Dedifferentiated amniotic fluid mesenchymal stem cell (primary cell): ENCODE results near the gene UBE2G2.

Experiments
- DNase-seq: peaks from one replicate; pipeline ENCODE4 v3.0.0-alpha.2; 2016; ENCODE audit errors: extremely low spot score

Gene UBE2G2

GRCh38 chr21:44815852-44816628 lies 14.4 kb upstream of the UBE2G2 start:
- DNase-seq, result no peak

GRCh38 chr21:44815225-44815624 lies 13.6 kb upstream of the UBE2G2 start:
- no peak for DNase-seq

- no peak for DNase-seq
Observed at GRCh38 chr21:44814498-44815023, 12.9 kb upstream of the UBE2G2 start.

GRCh38 chr21:44813727-44814126 lies 12.1 kb upstream of the UBE2G2 start:
- DNase-seq, result no peak

- DNase-seq, result no peak
Observed at GRCh38 chr21:44813149-44813548, 11.5 kb upstream of the UBE2G2 start.

GRCh38 chr21:44812640-44813039 lies 11.0 kb upstream of the UBE2G2 start:
- DNase-seq, result no peak

GRCh38 chr21:44810779-44811178 lies 9.2 kb upstream of the UBE2G2 start:
- DNase-seq, result no peak

GRCh38 chr21:44805859-44806258 lies 4.2 kb upstream of the UBE2G2 start:
- no peak for DNase-seq

- DNase-seq, result no peak
Observed at GRCh38 chr21:44805226-44805625, 3.6 kb upstream of the UBE2G2 start.

- no peak for DNase-seq
Observed at GRCh38 chr21:44804762-44805161, 3.1 kb upstream of the UBE2G2 start.

GRCh38 chr21:44803651-44804050 lies 2.0 kb upstream of the UBE2G2 start:
- DNase-seq, result no peak

GRCh38 chr21:44802396-44803153 lies 955 bp upstream of the UBE2G2 start:
- no peak for DNase-seq

- DNase-seq, result no peak
Observed at GRCh38 chr21:44800971-44801467, 601 bp downstream of the UBE2G2 start.

- no peak for DNase-seq
Observed at GRCh38 chr21:44800103-44800502, 1.5 kb downstream of the UBE2G2 start.

- DNase-seq, result no peak
Observed at GRCh38 chr21:44799646-44800045, 2.0 kb downstream of the UBE2G2 start.

GRCh38 chr21:44797775-44798174 lies 3.8 kb downstream of the UBE2G2 start:
- DNase-seq, result no peak

GRCh38 chr21:44795342-44795741 lies 6.3 kb downstream of the UBE2G2 start:
- DNase-seq, result no peak

- no peak for DNase-seq
Observed at GRCh38 chr21:44793592-44794374, 7.8 kb downstream of the UBE2G2 start.

GRCh38 chr21:44792702-44793591 lies 8.7 kb downstream of the UBE2G2 start:
- DNase-seq, result peak; percentile 43

- DNase-seq, result no peak
Observed at GRCh38 chr21:44791993-44792392, 9.6 kb downstream of the UBE2G2 start.

- no peak for DNase-seq
Observed at GRCh38 chr21:44791246-44791645, 10.4 kb downstream of the UBE2G2 start.
